Omental fat pad (tissue), 4 donors: ENCODE results near the gene KMT2C. TPM values are rescaled to one million over a fixed set of nuclear protein-coding genes. Genes with fewer than 3 reads are reported as not detected.

Experiments
- ATAC-seq: fragments of 150-250 bp; one replicate; pipeline ENCODE4 v1.9.1; 2016; ENCODE audit warnings: mild to moderate bottlenecking, moderate library complexity; ENCODE audit not compliant: low FRiP score
- DNase-seq: peaks from one replicate; pipeline ENCODE4 v3.0.0-alpha.2; 2019; ENCODE audit warnings: low spot score
- CTCF ChIP-seq, 3 donors: fragments of 450-650 bp; IDR thresholded peaks; one replicate each; pipeline ENCODE4 v1.5.1; 2016 to 2017; ENCODE audit warnings: antibody characterized with exemption in 3 of 3, mild to moderate bottlenecking in 3 of 3, moderate library complexity in 2 of 3
- total RNA-seq, 4 donors: library from RNA; depleted of rRNA; stranded (reverse); fragments of >200 nt; gene quantifications; one replicate each; pipeline ENCODE4 v1.1.0, GENCODE V29; 2016

Gene KMT2C
- total RNA-seq, 4 donors from 2014 or later, result 52.5 to 84.3 (median 59.2) TPM

- TF ChIP-seq CTCF (IDR thresholded peaks at IDR 0.05), result no peak
- DNase-seq, result no peak
- ATAC-seq, result no peak
These were observed 295.7 kb downstream of the KMT2C start for GRCh38 chr7:152140067-152140466.

- ATAC-seq (no peak), DNase-seq (no peak)
- TF ChIP-seq CTCF (IDR thresholded peaks at IDR 0.05), result no peak
These were observed 298.3 kb downstream of the KMT2C start for GRCh38 chr7:152137476-152138025.

- ATAC-seq (no peak), DNase-seq (no peak)
- TF ChIP-seq CTCF (IDR thresholded peaks at IDR 0.05), result no peak
These were observed 299.1 kb downstream of the KMT2C start for GRCh38 chr7:152136686-152137085.

GRCh38 chr7:152133804-152134203, 302.0 kb downstream of the KMT2C start:
- DNase-seq, result no peak
- TF ChIP-seq CTCF (IDR thresholded peaks at IDR 0.05), result no peak
- no peak for ATAC-seq

GRCh38 chr7:152132812-152133211, 303.0 kb downstream of the KMT2C start:
- ATAC-seq (no peak), DNase-seq (no peak)
- TF ChIP-seq CTCF (IDR thresholded peaks at IDR 0.05), result no peak

GRCh38 chr7:152131981-152132494, 303.8 kb downstream of the KMT2C start:
- TF ChIP-seq CTCF (IDR thresholded peaks at IDR 0.05), result no peak
- DNase-seq, result no peak
- ATAC-seq, result no peak
